Mucosa of stomach (tissue), 1 donor: Measurements from ENCODE around the gene ZSWIM4.

Experiments used
- H3K27me3 ChIP-seq: one replicate; pipeline ENCODE4 v1.7.0; 2013; ENCODE audit warnings: mild to moderate bottlenecking, low read length; ENCODE audit not compliant: control insufficient read depth, insufficient read depth
- H3K36me3 ChIP-seq: one replicate; pipeline ENCODE4 v1.7.0; 2013; ENCODE audit warnings: low read length; ENCODE audit not compliant: control insufficient read depth, insufficient read depth
- H3K4me1 ChIP-seq: one replicate; pipeline ENCODE4 v1.7.0; 2013; ENCODE audit warnings: mild to moderate bottlenecking, low read length; ENCODE audit not compliant: control insufficient read depth, insufficient read depth
- H3K4me3 ChIP-seq: one replicate; pipeline ENCODE4 v1.7.0; 2013; ENCODE audit warnings: low read length
- H3K9ac ChIP-seq: one replicate; pipeline ENCODE4 v1.7.0; 2013; ENCODE audit warnings: mild to moderate bottlenecking, low read length, moderate library complexity
- H3K9me3 ChIP-seq: one replicate; pipeline ENCODE4 v1.7.0; 2013; ENCODE audit warnings: mild to moderate bottlenecking, low read length, moderate library complexity; ENCODE audit not compliant: control insufficient read depth
- donor health status: Pancreatic carcinoma.

The ZSWIM4 gene

GRCh38 chr19:13881251-13881691 is 86.0 kb downstream of the ZSWIM4 start:
- H3K4me1 ChIP-seq: peaks cover 59% of the 10 kb centered on the region
- H3K9me3 ChIP-seq: no peaks in the 10 kb centered on the region
- H3K27me3 ChIP-seq: no peaks in the 10 kb centered on the region
- peak overlapping the region; percentile 10 for H3K9ac ChIP-seq
- H3K36me3 ChIP-seq: no peaks in the 10 kb centered on the region
- H3K4me3 ChIP-seq: no peak overlapping the region
